B cell (primary cell): ENCODE measurements around the gene TLE7. TPM values are rescaled to one million over a fixed set of nuclear protein-coding genes. Genes with fewer than 3 reads are reported as not detected.

Experiments
- polyA plus RNA-seq: library from polyadenylated mRNA; depleted of rRNA; stranded (reverse); fragments of >200 nt; gene quantifications from 2 replicates; pipeline ENCODE4 v1.2.3, GENCODE V29; 2012
- total RNA-seq, 2 donors: library from RNA; stranded (reverse); fragments of 120-200 nt in 1 of 2; gene quantifications; 1 replicate in 1 of 2; 2 replicates in 1 of 2; pipeline versions ENCODE4 v1.2.3 to v1.2.4, GENCODE V29; 2013 to 2022

TLE7 gene
- total and polyA plus RNA-seq, 2 donors (not counting 1 experiment from before 2014, with no cell fraction given), result not detected

Other genes with a start within 250 kb of the TLE7 start
- gene HYDIN, start 211.3 kb downstream of the TLE7 start, total RNA-seq, result 0.10 TPM in 1 of 2 replicates, not detected in the other
- gene HYDIN, start 211.3 kb downstream of the TLE7 start, polyA plus RNA-seq, result 0.04 TPM in 1 of 2 replicates, not detected in the other
- 41.3 and 46.1 TPM in 2 replicates for gene CMTR2, start 152.7 kb downstream of the TLE7 start, total RNA-seq
- gene CMTR2, start 152.7 kb downstream of the TLE7 start, polyA plus RNA-seq, result 10.1 and 11.1 TPM in 2 replicates
- not detected in 2 replicates for gene CALB2, start 83.3 kb downstream of the TLE7 start, total RNA-seq
- gene CALB2, start 83.3 kb downstream of the TLE7 start, polyA plus RNA-seq, result not detected in 2 replicates
- gene ZNF23, start 20.2 kb upstream of the TLE7 start, total RNA-seq, result 15.0 and 18.3 TPM in 2 replicates
- 8.4 and 8.9 TPM in 2 replicates for gene ZNF23, start 20.2 kb upstream of the TLE7 start, polyA plus RNA-seq
- gene ZNF19, start 47.3 kb upstream of the TLE7 start, total RNA-seq, result 12.6 and 16.0 TPM in 2 replicates
- gene ZNF19, start 47.3 kb upstream of the TLE7 start, polyA plus RNA-seq, result 2.4 and 3.2 TPM in 2 replicates
- gene CHST4, start 84.4 kb upstream of the TLE7 start, total RNA-seq, result not detected in 2 replicates
- not detected in 2 replicates for gene CHST4, start 84.4 kb upstream of the TLE7 start, polyA plus RNA-seq
- gene TAT, start 135.0 kb upstream of the TLE7 start, total RNA-seq, result not detected in 2 replicates
- gene TAT, start 135.0 kb upstream of the TLE7 start, polyA plus RNA-seq, result not detected in 2 replicates
- gene MARVELD3, start 184.1 kb upstream of the TLE7 start, total RNA-seq, result not detected in 2 replicates
- 0.22 TPM in 1 of 2 replicates, not detected in the other for gene MARVELD3, start 184.1 kb upstream of the TLE7 start, polyA plus RNA-seq